NCI-H2107 treated with DMSO at 0.1 percent for 48 hours (cell line): Measurements from ENCODE around the gene ZC3H12A.

Source experiments
- DNase-seq: peaks from one replicate; lab custom pipeline; 2025; ENCODE audit not compliant: unreplicated experiment; lab: John Stamatoyannopoulos, UW

Gene ZC3H12A

DNA sequence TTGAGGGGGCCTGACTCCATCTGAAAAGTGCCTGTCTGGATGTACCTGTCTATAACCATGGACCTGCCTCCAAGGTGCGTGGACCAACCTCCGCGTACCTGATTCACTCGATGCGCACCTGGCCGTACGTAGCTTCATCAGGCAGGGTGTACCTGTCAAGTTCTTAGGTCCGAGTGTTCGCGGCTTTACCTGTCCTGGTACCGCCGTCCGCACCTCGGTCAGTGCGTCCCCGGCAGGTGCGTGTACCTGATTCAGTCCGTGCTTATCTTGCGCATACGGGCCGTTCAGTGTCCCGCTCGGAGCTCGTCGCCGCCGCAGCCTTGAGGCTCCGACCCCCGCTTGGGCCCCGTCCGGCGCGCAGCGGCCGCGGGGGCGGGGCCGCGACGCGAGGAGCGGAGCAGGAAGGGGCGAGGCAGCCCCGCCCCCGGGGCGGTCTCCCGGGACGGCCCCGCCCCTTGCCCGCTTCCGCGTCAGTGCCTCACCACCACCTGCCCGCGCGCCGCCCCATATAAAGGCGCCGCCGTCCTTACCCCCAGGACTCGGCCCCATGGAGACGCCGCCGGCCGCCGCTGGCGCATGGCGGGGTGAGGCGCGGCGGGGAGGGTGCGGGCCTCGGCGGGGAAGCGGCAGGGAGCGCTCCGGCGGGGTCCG is at the start of gene ZC3H12A:
Gene ZC3H12A (plus strand): TSS at position 535 of the 651 bp plus-strand sequence. CDS start 917 bp downstream, outside the sequence.
- peak; percentile 32 for DNase-seq

DNA sequence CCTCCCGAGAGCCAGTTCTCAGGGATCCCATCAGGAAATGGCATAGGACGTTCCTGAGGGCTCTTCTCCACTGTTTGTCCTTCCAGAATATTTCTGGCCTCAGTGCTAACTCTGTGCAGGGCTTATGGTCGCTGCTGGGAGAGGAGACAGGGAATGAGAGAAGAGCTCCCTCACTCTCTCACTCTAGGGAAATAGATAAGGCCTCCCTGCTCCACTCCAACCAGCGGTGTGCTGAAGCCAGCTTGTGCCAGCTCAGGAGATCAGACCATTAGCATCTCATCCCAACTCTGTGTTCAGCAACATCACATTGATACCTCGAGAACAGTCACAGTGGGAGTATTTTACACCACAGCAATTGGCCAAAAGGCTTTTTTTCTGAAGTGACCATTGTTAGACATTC is 49.2 kb upstream of the ZC3H12A start:
- no peak for DNase-seq

DNA sequence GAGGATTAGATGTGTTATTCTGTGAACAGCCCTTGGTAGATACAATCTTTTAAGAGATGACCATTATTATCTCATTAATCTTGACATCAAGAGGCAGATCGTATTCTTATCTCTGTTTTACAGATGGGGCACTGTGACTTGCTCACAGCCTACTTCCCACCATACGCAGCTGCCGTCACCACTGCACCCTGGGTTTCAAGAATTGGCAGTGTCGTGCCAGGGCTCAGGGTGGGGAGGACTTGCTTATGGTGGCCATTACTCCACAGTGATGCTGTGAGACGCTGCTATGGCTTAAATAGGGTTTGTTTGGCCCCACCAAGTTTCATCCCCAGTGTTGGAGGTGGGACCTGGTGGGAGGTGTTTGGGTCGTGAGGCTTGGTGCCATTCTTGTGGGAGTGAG is 45.4 kb upstream of the ZC3H12A start:
- no peak for DNase-seq

DNA sequence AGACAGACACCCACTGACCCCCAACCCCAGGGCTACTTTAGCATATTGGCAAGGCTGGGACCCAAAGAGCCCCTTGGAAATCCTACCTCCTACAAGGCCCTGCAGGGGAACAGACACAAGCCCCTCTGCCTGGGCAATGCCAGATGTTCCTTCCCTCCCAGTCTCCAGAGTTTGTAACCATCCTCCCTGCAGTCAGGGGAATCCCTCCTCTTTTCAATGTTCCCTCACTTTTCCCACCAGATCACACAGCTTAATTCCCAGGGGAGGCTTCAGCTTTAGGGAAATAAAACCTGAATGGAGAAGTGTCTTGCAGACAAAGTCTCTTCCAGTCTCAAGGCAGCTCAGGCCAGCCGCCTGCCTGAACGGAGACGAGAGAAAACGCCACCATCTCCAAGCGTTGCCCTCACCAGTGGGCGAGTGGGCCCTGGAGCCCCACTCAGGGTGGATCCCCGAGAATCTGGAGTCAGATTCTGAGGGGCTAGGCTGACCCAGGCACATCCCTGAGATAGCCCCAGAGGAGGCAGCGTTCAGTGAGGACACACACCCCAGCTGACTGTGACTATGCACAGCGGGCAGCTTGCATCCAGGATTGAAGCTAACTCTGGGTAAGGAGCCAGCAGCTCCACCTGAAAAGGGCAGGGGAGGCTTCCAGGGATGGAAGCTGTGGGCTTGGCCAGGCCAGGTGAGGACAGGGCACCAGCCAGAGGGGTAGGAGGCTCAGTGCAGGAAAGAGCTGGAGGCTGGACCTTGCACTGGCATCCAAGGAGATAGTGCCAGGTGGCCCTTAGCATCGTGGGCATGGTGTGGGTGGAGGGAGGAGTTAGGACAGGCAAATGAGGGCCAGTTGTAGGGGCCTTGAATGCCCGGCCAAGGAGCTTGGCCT is 44.0 kb upstream of the ZC3H12A start:
- DNase-seq, result no peak

DNA sequence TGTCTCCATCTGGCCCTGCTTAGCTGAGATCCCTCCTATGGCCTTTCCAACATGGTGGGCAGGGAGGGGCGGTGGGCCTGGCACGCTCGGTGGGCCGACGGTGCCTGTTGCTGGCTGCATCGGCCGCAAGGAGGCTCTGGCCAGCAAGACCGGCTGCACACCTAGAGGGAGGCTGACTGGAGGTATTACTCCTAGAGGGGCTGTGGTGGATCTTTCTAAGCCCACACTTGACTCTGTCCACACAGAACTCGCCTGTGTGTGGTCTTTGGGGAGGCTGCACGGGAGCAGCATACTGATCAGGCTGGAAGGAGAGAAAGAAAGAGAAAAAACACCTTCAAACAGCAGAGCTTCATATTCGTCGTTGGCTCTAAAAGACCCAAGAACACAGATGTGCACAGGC is 41.7 kb upstream of the ZC3H12A start:
- no peak for DNase-seq

DNA sequence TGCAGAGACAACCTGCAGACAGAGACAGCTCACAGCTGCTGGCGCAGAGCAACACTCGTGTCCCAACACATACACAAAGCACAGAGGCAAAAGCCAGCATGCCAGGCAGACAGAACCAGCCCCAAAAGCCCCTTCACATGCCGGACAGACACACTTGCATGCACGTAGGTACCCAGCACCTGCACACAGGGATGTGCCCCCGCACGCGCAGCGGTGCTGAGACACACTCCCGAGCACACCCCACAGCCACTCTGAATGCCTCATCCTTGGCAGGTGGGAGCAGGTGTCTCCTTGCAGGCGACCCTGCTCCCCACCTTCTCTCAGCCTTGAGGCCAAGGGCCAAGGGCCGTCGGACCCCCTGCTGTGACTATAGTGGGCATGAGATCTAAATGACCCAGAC is 41.2 kb upstream of the ZC3H12A start:
- DNase-seq, result no peak

DNA sequence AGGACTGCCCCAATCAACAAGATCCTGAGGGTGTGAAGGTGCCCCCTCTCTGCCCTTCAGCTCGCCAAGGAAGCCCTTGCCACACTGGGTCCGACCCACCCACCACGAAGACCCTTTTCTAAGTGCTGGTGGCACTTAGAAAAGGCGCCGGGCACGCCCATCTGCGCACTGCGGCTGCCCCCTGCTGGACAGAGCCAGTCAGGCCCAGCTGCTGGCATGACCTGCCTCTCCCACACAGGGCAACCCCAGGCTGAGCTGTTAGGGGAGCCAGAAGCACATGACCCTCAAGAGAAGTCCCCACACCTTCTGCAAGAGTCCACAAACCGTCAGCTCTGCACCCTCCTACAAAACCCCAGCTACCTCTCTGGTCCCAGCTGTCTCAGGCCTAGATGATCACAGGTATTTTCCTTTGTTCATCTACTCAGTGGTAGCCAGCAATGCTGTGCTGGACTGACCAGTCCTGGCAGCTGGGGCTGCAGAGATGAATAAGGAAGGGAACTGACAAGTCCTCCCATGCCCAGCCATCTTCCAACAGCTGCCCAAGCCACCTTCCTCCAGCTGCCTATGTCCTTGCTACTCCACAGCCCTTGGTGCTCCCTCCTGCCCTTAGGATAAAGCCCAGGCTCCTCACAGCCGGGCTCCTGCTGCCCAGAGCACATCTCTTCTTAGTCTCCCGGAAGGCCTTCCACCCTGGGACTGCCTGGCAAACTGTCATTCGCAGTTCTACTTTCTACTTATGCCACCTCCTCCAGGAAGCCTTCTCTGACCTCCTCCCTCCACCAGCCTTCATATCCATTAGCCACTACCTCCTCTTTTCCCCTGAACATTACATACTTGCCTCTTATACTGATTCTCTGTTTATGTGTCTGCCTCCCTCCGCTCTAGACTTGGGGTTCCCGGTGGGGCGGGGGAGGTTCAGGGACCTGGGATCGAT is 39.8 kb upstream of the ZC3H12A start:
- no peak for DNase-seq

DNA sequence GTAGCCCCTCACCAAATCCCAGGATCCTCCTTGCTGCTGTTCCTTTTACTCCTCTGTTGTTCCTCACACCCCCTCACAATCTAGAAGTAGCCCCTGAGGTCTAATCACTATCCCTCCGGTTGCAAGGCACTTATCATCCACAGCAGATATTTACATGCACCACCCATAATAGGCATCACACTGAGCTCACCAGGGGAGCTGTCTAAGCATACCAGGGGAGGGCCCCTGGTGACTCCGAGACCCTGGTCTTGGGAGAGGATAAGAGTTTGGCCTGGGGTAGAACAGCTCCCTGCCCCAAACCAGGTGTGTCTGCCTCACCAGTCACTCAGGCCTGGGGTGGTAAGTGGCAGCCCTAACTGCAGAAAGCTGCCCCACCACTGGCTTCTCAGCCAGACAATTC is 37.3 kb upstream of the ZC3H12A start:
- no peak for DNase-seq

DNA sequence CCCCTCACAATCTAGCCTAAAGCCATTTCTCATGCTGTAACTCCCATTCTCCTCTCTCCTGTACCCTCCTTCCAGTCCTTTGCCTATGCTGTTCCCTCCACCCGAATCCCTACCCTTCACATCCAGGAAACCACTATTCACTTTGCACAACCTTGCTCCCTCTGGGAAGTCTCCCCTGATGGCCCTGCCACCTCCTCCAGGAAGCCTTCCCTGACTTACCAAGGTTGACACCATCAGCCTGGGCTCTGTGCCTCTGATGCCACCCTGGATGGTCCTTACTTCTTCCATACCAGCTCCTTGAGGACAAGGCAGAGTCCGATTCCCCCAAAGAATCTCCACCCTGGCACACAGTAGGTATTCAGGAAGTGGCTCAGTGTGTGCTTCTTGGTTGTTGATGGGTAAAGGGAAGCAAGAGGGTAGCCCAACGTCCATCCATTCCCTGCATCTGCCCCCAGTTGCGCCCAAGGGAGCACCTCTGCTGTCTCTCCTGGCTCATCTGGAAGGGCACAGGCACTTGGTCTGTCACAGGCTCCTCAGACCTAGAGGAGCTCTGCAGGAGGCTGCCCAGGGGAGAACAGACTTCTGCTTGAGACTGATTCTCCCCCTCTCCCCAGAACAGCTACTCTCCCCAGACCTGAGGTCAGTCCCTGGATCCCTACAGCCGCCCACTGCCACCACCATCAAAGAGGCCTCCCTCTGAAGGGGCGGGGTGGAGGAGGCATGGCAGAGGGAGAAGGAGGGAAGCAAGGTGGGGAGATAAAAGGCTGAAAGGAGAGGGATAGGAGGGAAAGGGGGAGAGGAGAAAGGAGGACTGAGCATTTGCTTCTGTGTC is 36.1 kb upstream of the ZC3H12A start:
- DNase-seq, result no peak

DNA sequence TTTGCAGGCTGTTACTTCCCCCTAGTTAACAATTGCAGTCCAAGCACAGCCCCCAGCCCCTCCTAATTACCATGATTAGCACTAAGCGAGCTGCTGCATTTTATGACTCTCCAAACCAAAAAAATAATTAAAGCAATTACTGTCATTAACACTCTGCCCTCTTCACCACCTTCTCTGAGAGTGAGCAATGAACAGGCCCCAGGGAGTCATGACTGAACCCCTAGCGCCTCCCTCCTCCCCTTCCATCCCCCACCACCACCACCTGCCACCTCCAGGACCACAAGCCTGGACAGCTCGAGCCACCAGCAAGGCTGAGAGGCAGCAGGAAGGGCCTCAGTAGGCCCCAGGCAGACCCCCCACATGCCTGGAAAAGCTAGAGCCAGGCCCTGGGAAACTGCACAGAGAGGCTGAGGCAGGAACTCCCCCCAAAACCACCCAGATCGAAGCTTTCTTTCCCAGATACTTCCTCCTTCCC is 35.5 kb upstream of the ZC3H12A start:
- DNase-seq, result no peak

DNA sequence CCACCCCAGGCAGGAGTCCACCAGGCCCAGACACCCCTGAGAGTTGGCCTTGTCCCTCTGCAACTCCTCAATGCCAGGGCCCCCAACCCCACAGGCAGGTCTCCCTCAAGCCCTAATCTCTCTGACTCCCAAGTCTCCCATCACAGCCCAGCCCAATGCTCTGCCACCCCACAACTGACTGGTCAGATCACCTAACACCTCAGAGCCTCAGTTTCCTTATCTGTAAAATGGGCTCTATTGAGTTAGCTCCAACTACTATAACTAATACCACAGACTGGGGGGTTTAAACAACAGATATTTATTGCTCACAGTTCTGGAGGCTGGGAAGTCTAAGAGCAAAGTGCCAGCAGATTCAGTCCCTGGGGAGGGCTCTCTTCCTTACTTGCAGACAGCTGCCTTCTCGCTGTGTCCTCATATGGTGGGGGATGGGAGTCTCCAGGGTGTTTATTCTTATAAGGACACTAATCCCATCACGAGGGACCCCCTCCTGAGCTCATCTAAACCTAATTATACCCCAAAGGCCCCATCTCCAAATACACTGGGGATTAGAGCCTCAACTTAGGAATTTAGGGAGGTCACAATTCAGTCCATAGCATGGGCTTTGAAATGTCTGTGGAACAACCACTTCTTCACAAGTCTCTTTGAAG is 34.9 kb upstream of the ZC3H12A start:
- DNase-seq, result no peak

DNA sequence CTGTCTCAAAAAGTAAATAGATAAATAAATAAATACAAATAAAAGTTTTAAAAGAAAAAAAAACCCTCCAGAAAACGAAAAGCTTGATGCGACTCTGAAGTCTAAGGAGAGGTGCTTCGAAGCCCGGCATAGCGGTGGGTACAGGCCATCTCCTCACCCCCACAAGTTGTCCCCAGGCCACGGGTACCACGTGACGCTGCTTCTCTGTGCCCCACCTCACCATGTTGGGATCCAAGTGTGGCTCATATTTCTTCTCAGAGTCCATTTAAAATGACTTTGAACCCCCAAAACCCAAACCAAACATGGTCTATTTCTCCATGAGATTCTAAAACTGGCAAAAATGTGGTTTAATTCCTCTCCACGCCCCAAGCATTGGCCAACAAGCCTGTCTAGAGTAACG is 32.9 kb upstream of the ZC3H12A start:
- DNase-seq, result no peak

DNA sequence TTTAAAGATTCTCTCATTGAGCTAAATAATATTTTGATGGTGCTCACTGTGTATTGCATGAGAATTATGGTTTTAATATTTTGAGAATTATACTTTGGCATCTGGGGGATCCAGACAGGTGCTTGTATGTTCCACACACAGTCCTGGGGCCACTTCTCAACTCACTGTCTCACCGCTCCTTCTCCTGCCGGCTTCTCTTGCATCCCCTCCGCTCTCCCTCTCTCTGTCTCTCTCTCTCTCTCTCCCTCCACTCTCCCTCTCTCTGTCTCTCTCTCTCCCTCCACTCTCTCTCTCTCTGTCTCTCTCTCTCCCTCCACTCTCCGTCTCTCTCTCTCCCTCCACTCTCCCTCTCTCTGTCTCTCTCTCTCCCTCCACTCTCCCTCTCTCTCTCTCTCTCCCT is 32.2 kb upstream of the ZC3H12A start:
- no peak for DNase-seq

DNA sequence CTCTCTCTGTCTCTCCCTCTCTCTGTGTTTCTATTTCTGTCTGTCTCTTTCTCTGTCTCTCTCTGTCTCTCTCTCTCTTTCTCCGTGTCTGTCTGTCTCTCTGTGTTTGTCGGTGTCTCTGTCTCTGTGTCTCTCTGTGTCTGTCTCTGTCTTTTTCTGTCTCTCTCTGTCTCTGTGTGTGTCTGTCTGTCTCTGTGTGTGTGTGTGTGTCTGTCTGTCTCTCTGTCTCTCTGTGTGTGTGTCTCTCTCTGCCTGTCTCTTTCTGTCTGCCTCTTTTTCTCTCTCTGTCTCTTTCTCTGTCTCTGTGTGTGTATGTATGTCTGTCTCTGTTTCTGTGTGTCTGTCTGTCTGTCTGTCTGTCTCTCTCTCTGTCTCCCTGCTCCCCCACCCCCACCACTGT is 31.7 kb upstream of the ZC3H12A start:
- DNase-seq, result no peak

DNA sequence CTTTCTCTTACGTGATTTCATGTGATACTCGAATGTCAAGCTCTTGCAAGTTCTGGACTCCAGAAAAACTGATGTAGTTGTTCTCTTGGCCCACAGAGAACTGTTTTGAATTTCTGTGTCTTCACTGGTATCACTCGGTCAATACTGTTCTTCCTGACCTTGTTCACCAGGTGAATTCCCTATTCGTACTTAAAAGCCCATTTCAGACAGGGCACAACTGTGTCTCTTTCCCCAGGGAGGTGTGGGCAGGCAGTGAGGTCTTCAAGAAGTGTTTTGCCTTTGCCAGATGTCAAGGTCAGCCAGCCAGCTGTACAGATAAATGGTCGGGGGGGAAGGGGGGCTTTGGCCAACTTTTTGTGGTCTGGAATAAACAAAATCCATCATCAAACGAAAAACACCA is 27.5 kb upstream of the ZC3H12A start:
- no peak for DNase-seq

DNA sequence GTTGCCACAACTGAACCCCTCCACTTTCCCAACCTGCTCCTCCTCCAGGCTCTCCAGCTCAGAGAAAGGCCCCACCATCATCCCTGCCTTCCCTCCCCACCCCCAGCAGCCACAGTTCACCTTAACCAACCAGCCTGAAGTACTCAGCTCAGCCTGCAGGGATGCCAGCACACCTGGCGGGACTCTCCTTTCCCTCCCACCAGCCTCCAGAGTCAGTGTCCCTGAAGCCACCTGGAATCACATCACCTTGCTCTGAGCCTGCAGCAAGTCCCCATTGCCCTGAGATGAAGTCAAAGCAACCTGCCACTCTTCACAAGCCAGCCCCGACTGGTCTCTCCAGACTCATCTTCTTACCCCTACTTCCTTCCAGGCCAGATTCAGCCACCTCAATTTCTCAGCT is 26.2 kb upstream of the ZC3H12A start:
- DNase-seq, result no peak

DNA sequence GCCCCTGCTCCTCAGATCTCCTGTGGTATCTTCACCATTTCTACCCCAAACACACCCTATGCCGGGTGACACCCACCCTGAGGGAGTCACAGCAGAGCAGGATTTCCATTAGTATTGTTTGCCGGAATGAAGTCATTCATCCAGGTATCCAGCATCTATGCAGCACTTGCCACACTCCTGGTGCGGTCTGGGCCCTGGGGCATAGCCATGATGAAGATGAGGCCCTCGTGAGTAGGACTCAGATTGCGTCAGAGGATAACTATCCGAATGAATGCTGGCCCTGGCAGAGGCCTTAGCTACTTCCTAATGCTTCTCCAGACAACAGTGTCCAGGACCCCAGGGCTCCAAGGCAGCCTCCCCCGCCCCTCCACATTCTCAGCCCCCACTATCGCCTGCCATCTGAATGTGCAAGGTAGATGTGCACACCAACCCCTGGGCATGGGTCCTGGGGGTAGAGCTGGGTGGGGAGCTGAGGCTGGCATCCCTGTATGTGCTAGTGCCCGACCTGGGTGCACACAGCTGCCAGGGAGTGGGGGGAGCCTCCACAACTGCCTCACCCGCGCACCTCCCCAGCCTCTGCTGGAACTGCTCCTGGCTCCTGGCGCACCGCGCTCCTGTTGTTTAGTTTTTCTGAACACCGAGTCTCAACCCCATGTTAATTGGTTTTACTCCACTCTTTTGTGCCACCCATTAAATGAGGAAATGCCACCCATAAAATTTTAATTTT is 25.5 kb upstream of the ZC3H12A start:
- DNase-seq, result peak; percentile 54

DNA sequence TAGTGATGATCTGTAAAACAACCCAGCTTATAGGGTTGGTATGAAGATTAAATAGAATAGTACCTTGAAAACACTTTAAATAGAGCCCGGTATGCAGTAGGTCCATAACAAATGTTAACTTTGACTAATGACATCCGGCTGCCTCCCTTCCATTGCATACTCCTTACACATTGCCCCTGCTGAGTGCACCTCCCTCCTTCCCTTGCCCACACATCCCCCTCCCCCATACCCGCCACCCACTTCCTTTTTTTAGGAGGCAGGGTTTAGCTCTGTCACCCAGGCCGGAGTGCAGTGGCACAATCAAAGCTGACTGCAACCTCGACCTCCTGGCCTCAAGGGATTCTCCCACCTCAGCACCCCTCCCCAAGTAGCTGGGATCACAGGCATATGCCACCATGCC is 24.4 kb upstream of the ZC3H12A start:
- DNase-seq, result no peak

DNA sequence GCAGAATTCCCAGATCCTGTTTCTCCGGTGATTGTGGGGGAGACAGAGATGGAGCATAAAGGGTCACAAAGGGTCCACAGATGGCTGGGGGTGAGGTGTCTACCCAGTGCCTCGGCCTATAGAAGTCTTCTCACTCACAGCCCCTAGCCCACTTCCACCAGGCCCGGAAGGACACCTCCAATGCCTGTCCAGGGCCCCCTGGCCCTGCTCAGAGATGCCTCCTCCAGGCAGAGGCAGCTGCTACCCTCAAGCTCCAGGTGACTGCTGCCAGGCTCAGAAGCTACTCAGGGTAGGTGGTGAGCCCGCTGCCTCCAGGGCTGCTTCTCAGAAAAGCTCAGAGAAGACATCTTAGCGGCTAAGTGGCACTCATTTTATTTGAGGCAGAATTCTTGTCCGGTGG is 22.0 kb upstream of the ZC3H12A start:
- DNase-seq, result no peak
